SK-N-SH (cell line): Measurements from ENCODE around the gene INPP5A.

Experiments used
- EP300 ChIP-seq, 2 experiments: IDR thresholded peaks; 2 replicates each; pipeline versions ENCODE4 v1.4.0 to v1.6.1; 2012; ENCODE audit warnings: borderline replicate concordance in 1 of 2, low read depth in 1 of 2, low read length in 1 of 2
- FOXJ3 ChIP-seq: sonication (generic); formaldehyde crosslinking; IDR thresholded peaks from 2 replicates; pipeline ENCODE4 v1.5.1; 2020; ENCODE audit warnings: mild to moderate bottlenecking, missing genetic modification reagents
- POLR2AphosphoS5 ChIP-seq: IDR thresholded peaks from 2 replicates; pipeline ENCODE4 v1.6.1; 2012; ENCODE audit warnings: low read depth, low read length
- RAD21 ChIP-seq: IDR thresholded peaks from 2 replicates; pipeline ENCODE4 v1.6.1; 2012; ENCODE audit warnings: mild to moderate bottlenecking, low read length
- RCOR1 ChIP-seq: fragments of 150-350 bp; IDR thresholded peaks from 2 replicates; pipeline ENCODE4 v1.6.1; 2017; ENCODE audit warnings: antibody characterized with exemption, low read length
- SMC3 ChIP-seq: IDR thresholded peaks from 2 replicates; pipeline ENCODE4 v1.6.1; 2012; ENCODE audit warnings: low read depth, low read length, improper control_type of control experiment
- YY1 ChIP-seq: IDR thresholded peaks from 2 replicates; pipeline ENCODE4 v1.4.0; 2012; ENCODE audit warnings: low read depth, mild to moderate bottlenecking
- TF ChIP-seq, protein P1 (sequence below): fragments of 200-600 bp; sonication (generic); IDR thresholded peaks from 2 replicates; pipeline ENCODE4 v1.6.1; 2017; ENCODE audit warnings: antibody characterized with exemption, mild to moderate bottlenecking, moderate library complexity
- TF ChIP-seq, protein P2 (sequence below): IDR thresholded peaks from 2 replicates; pipeline ENCODE4 v1.4.0; 2012; ENCODE audit warnings: low read depth
- TF ChIP-seq, protein P3 (sequence below): IDR thresholded peaks from 2 replicates; pipeline ENCODE4; 2012
- TF ChIP-seq, protein P4 (sequence below): IDR thresholded peaks from 2 replicates; pipeline ENCODE4 v1.4.0; 2012; ENCODE audit warnings: low read depth, borderline replicate concordance

DNA sequence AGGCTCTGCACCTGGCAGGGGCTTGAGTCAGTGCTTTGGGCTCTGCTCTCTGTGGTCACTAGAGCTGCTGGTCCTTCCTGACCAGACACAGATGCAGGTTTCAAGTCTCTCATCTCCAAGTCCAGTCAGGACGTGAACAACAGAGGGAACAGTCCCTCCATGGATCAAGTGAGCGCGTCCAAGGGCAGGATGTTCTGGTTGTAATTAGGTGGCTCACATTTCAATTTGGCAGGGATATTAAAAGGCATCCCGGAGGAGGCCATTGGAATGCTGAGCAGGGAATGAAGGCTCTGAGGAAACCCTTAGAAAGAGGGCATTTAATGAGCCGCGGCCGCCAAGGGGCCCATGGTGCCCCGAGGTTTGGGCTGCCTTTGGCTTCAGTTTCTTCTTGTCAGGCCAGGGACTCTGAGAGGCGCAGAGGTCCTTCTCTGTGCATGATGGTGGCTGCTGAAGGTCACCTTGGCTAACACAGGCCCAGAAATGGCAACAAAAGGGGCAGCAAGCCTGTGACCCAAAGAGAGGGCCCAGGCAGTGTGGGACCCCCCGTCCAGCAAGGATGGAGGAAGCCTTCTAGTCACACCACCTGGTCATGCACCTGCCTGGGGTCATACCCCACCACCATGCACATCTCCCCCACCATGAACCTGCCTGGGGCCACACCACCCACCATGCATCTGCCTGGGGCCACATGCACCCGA, 30.7 kb upstream of the INPP5A start:
- TF ChIP-seq, protein P1, sequence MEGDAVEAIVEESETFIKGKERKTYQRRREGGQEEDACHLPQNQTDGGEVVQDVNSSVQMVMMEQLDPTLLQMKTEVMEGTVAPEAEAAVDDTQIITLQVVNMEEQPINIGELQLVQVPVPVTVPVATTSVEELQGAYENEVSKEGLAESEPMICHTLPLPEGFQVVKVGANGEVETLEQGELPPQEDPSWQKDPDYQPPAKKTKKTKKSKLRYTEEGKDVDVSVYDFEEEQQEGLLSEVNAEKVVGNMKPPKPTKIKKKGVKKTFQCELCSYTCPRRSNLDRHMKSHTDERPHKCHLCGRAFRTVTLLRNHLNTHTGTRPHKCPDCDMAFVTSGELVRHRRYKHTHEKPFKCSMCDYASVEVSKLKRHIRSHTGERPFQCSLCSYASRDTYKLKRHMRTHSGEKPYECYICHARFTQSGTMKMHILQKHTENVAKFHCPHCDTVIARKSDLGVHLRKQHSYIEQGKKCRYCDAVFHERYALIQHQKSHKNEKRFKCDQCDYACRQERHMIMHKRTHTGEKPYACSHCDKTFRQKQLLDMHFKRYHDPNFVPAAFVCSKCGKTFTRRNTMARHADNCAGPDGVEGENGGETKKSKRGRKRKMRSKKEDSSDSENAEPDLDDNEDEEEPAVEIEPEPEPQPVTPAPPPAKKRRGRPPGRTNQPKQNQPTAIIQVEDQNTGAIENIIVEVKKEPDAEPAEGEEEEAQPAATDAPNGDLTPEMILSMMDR = no peak
- TF ChIP-seq RCOR1 (no peak), POLR2AphosphoS5 (no peak), EP300 (IDR thresholded peaks at IDR 0.05; ENCODE audit: borderline replicate concordance in 1 of 2, low read depth in 1 of 2, low read length in 1 of 2) (no peak), RAD21 (no peak), SMC3 (no peak), FOXJ3 (CRISPR knock-in tag) (no peak), YY1 (no peak)
- TF ChIP-seq, protein P2, sequence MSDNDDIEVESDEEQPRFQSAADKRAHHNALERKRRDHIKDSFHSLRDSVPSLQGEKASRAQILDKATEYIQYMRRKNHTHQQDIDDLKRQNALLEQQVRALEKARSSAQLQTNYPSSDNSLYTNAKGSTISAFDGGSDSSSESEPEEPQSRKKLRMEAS = no peak
- TF ChIP-seq, protein P3, sequence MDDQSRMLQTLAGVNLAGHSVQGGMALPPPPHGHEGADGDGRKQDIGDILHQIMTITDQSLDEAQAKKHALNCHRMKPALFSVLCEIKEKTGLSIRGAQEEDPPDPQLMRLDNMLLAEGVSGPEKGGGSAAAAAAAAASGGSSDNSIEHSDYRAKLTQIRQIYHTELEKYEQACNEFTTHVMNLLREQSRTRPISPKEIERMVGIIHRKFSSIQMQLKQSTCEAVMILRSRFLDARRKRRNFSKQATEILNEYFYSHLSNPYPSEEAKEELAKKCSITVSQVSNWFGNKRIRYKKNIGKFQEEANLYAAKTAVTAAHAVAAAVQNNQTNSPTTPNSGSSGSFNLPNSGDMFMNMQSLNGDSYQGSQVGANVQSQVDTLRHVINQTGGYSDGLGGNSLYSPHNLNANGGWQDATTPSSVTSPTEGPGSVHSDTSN = no peak
- TF ChIP-seq, protein P4, sequence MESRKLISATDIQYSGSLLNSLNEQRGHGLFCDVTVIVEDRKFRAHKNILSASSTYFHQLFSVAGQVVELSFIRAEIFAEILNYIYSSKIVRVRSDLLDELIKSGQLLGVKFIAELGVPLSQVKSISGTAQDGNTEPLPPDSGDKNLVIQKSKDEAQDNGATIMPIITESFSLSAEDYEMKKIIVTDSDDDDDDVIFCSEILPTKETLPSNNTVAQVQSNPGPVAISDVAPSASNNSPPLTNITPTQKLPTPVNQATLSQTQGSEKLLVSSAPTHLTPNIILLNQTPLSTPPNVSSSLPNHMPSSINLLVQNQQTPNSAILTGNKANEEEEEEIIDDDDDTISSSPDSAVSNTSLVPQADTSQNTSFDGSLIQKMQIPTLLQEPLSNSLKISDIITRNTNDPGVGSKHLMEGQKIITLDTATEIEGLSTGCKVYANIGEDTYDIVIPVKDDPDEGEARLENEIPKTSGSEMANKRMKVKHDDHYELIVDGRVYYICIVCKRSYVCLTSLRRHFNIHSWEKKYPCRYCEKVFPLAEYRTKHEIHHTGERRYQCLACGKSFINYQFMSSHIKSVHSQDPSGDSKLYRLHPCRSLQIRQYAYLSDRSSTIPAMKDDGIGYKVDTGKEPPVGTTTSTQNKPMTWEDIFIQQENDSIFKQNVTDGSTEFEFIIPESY = no peak
